Panc1 (cell line): ENCODE data around the gene TMED7. TPM values are rescaled to one million over a fixed set of nuclear protein-coding genes. Genes with fewer than 3 reads are reported as not detected.

ENCODE experiments used
- ATAC-seq: fragments of 200-7000 bp; cut with Tn5 transposase; 2 replicates; pipeline ENCODE4 v1.9.1; 2020; ENCODE audit warnings: mild to moderate bottlenecking, moderate library complexity
- BruUV-seq: library from RNA; stranded (reverse); fragments of 400-500 nt; replicated peaks from 2 replicates; lab custom pipeline; 2021; lab: Mats Ljungman, UMichigan
- CTCF ChIA-PET: fragments of 300-600 bp; sonication (Branson Sonifier 250); formaldehyde crosslinking; loops from one replicate; lab custom pipeline; 2022; ENCODE audit warnings: antibody characterized with exemption; lab: Charles Lee
- POLR2A ChIA-PET: fragments of 300-600 bp; sonication (Branson Sonifier 250); formaldehyde crosslinking; loops from one replicate; lab custom pipeline; 2022; ENCODE audit warnings: antibody characterized with exemption; lab: Charles Lee
- DNase-seq: peaks from one replicate; pipeline ENCODE4 v3.0.0-alpha.2; 2010; ENCODE audit warnings: low read depth, low spot score
- H3K27ac ChIP-seq: 2 replicates; pipeline ENCODE4 v1.5.1; 2011; ENCODE audit warnings: mild to moderate bottlenecking, low read length, inconsistent platforms
- H3K27me3 ChIP-seq: fragments of 200-500 bp; sonication (Bioruptor generic); 2 replicates; pipeline ENCODE4 v1.6.0; 2014; ENCODE audit warnings: low read length, inconsistent platforms; ENCODE audit not compliant: control insufficient read depth, insufficient read depth
- H3K36me3 ChIP-seq: fragments of 200-500 bp; sonication (Bioruptor generic); 2 replicates; pipeline ENCODE4 v1.5.1; 2014; ENCODE audit warnings: inconsistent platforms, mild to moderate bottlenecking, low read length, moderate library complexity; ENCODE audit not compliant: control insufficient read depth, insufficient read depth
- H3K4me1 ChIP-seq: 2 replicates; pipeline ENCODE4 v1.5.1; 2011; ENCODE audit warnings: inconsistent platforms, mild to moderate bottlenecking, low read length, moderate library complexity; ENCODE audit not compliant: control insufficient read depth, insufficient read depth
- H3K4me3 ChIP-seq, 2 experiments: 2 replicates each; pipeline ENCODE4 v1.5.1; 2011 to 2012; ENCODE audit warnings: low read depth in 2 of 2, low read length in 2 of 2, mild to moderate bottlenecking in 2 of 2, inconsistent platforms in 1 of 2, moderate library complexity in 1 of 2
- H3K9me3 ChIP-seq: fragments of 200-500 bp; sonication (Bioruptor generic); 2 replicates; pipeline ENCODE4 v1.5.1; 2014; ENCODE audit warnings: low read depth, mild to moderate bottlenecking, inconsistent platforms, low read length, moderate library complexity; ENCODE audit not compliant: control insufficient read depth, insufficient read depth
- CTCF ChIP-seq: fragments of 450-650 bp; IDR thresholded peaks from 2 replicates; pipeline ENCODE4 v1.5.1; 2017; ENCODE audit warnings: mild to moderate bottlenecking
- POLR2AphosphoS5 ChIP-seq: IDR thresholded peaks from 2 replicates; pipeline ENCODE4 v1.6.1; 2012; ENCODE audit warnings: mild to moderate bottlenecking, low read depth, low read length, moderate library complexity
- REST ChIP-seq, 2 experiments: IDR thresholded peaks; 2 replicates each; pipeline ENCODE4 v1.6.1; 2011 to 2012; ENCODE audit warnings: low read depth in 2 of 2, control low read depth in 1 of 2, low read length in 1 of 2, mild to moderate bottlenecking in 1 of 2, moderate library complexity in 1 of 2; ENCODE audit not compliant: insufficient read depth in 1 of 2
- SIN3A ChIP-seq: IDR thresholded peaks from 2 replicates; pipeline ENCODE4 v1.6.1; 2012; ENCODE audit warnings: low read depth, mild to moderate bottlenecking, low read length, moderate library complexity, borderline replicate concordance; ENCODE audit not compliant: insufficient read depth
- TCF7L2 ChIP-seq: IDR thresholded peaks from 2 replicates; pipeline ENCODE4 v1.6.1; 2011; ENCODE audit warnings: mild to moderate bottlenecking, low read depth, low read length, inconsistent platforms
- in situ Hi-C: cut with HindIII; loops from 2 replicates; pipeline ENCODE4 v1.10.0; 2016; ENCODE audit warnings: low sequenced_read_pairs, low pct_unique_long_range_greater_than_20kb
- intact Hi-C: fragments of 100-400 bp; cut with micrococcal nuclease; formaldehyde crosslinking; loops from one replicate; pipeline ENCODE4 v1.10.0; 2022; ENCODE audit not compliant: unreplicated experiment
- total RNA-seq: library from RNA; stranded (reverse); gene quantifications from one replicate; pipeline ENCODE4 v1.2.1, GENCODE V29; 2021; ENCODE audit not compliant: unreplicated experiment

The TMED7 gene
- total RNA-seq, 1 experiment from 2014 or later, result 113 TPM

DNA sequence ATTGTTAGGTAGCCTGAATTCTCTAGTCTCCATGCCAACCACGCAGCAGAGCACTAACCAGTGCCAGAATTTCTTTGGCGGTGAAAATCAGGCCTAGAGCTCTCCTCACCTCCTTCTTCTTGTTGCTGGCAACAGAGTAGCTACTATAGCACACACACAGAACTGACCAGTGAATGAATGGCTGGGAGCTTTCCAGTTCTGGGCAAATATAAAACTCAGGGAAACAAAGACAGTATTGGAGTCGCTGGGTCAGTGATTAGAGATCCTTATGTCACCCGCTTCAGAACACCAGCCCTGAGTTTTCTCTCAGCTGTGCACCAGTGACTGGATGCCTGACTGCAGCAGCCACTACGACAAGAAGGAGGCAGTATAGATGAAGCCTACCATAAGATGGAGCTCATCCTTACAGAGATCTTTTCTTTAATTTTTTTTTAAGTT, 54.4 kb downstream of the TMED7 start:
- Histone ChIP-seq H3K4me3 (no peak overlapping the region), H3K4me1 (no peaks in the 10 kb centered on the region; the same call in 1 of the 2 replicates), H3K27ac (no peak overlapping the region), H3K9me3 (no peaks in the 10 kb centered on the region), H3K36me3 (no peaks in the 10 kb centered on the region), H3K27me3 (no peaks in the 10 kb centered on the region)
- in situ Hi-C loops (no loop called here), intact Hi-C loops (no loop called here)
- TF ChIP-seq POLR2AphosphoS5 (no peak), CTCF (no peak), TCF7L2 (no peak), SIN3A (no peak), REST (IDR thresholded peaks at IDR 0.05; ENCODE audit: insufficient read depth in 1 of 2, low read depth in 2 of 2, low read length in 1 of 2) (no peak)
- DNase-seq (no peak), ATAC-seq (no peak)
- no TSS peak for BruUV-seq
- POLR2A ChIA-PET, result no interaction called here
- CTCF ChIA-PET, result interaction anchor here (0.9 kb wide), 1 partner anchor 19 kb away, joined by 4 read pairs; no protein-coding TSS in a partner anchor

GRCh38 chr5:115568668-115569067, 57.2 kb downstream of the TMED7 start:
- intact Hi-C loops, result no loop called here
- Histone ChIP-seq H3K4me1 (no peaks in the 10 kb centered on the region), H3K9me3 (no peaks in the 10 kb centered on the region), H3K36me3 (no peaks in the 10 kb centered on the region), H3K4me3 (no peak overlapping the region), H3K27me3 (no peaks in the 10 kb centered on the region), H3K27ac (no peak overlapping the region)
- no peak for TF ChIP-seq REST (IDR thresholded peaks at IDR 0.05; ENCODE audit: insufficient read depth in 1 of 2, low read depth in 2 of 2, low read length in 1 of 2)
- TF ChIP-seq SIN3A, result no peak
- TF ChIP-seq TCF7L2, result no peak
- TF ChIP-seq POLR2AphosphoS5, result no peak
- no peak for TF ChIP-seq CTCF
- ChIA-PET CTCF (no interaction called here), POLR2A (no interaction called here)
- ATAC-seq (no peak), DNase-seq (no peak)
- in situ Hi-C loops, result no loop called here
- no TSS peak for BruUV-seq
